GM12801 (cell line): ENCODE data around the gene SPINK1.

Experiments
- CTCF ChIP-seq: IDR thresholded peaks from one replicate; pipeline ENCODE4 v1.5.1; 2011; ENCODE audit warnings: control low read depth; ENCODE audit not compliant: insufficient read length; ENCODE audit errors: extremely low read depth

Gene SPINK1

GRCh38 chr5:147786142-147786541 lies 45.3 kb downstream of the SPINK1 start:
- TF ChIP-seq CTCF = no peak

GRCh38 chr5:147784146-147784987 lies 47.1 kb downstream of the SPINK1 start:
- no peak for TF ChIP-seq CTCF

- TF ChIP-seq CTCF = no peak
Measured at GRCh38 chr5:147782110-147783028, 49.1 kb downstream of the SPINK1 start, which contains the start of gene JAKMIP2. Gene JAKMIP2 (minus strand): TSS chr5:147782728. CDS start chr5:147671806, 110,922 bp downstream.

- TF ChIP-seq CTCF = no peak
Measured at GRCh38 chr5:147780924-147781573, 50.4 kb downstream of the SPINK1 start.

GRCh38 chr5:147779694-147780093 lies 51.8 kb downstream of the SPINK1 start:
- TF ChIP-seq CTCF = no peak

GRCh38 chr5:147776989-147777388 lies 54.5 kb downstream of the SPINK1 start:
- no peak for TF ChIP-seq CTCF
